Esophagus muscularis mucosa (tissue), 4 donors: ENCODE data around the gene IFNGR1.

Experiments
- EP300 ChIP-seq: sonication (generic); formaldehyde crosslinking; IDR thresholded peaks from one replicate; pipeline ENCODE4 v1.6.1; 2017; ENCODE audit warnings: antibody characterized with exemption
- POLR2A ChIP-seq: fragments of 450-650 bp; IDR thresholded peaks from one replicate; pipeline ENCODE4 v1.6.1; 2017; ENCODE audit warnings: antibody characterized with exemption, moderate library complexity, mild to moderate bottlenecking, low read depth
- POLR2AphosphoS5 ChIP-seq, 2 donors: sonication (generic); formaldehyde crosslinking; IDR thresholded peaks; one replicate each; pipeline ENCODE4 v1.6.1; 2017; ENCODE audit warnings: antibody characterized with exemption in 2 of 2
- TF ChIP-seq, protein P1 (sequence below), 3 experiments: fragments of 200-600 bp in 2 of 3; fragments of 450-650 bp in 1 of 3; sonication (generic) in 2 of 3; IDR thresholded peaks; one replicate each; pipeline ENCODE4 v1.5.1; 2017 to 2019; ENCODE audit warnings: antibody characterized with exemption in 3 of 3, mild to moderate bottlenecking in 2 of 3, moderate library complexity in 1 of 3

DNA sequence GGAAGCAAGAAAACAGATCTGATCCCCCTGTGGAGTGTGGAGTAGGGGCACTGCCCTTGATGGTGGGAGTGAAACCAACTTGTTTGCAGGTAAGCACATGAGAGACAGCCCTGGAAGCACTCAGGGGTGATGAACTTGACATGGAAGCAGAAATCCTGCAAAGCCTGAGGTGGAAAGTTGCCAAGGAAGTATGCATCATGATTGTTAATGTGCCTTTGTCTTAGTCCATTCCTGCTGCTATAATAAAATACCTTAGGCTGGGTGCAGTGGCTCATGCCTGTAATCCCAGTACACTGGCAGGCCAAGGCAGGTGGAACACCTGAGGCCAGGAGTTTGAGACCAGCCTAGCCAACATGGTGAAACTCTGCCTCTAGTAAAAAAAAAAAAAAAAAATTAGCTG lies 40.2 kb upstream of the IFNGR1 start:
- TF ChIP-seq EP300 (no peak), POLR2AphosphoS5 (IDR thresholded peaks at IDR 0.05) (no peak), POLR2A (no peak)
- TF ChIP-seq, protein P1, sequence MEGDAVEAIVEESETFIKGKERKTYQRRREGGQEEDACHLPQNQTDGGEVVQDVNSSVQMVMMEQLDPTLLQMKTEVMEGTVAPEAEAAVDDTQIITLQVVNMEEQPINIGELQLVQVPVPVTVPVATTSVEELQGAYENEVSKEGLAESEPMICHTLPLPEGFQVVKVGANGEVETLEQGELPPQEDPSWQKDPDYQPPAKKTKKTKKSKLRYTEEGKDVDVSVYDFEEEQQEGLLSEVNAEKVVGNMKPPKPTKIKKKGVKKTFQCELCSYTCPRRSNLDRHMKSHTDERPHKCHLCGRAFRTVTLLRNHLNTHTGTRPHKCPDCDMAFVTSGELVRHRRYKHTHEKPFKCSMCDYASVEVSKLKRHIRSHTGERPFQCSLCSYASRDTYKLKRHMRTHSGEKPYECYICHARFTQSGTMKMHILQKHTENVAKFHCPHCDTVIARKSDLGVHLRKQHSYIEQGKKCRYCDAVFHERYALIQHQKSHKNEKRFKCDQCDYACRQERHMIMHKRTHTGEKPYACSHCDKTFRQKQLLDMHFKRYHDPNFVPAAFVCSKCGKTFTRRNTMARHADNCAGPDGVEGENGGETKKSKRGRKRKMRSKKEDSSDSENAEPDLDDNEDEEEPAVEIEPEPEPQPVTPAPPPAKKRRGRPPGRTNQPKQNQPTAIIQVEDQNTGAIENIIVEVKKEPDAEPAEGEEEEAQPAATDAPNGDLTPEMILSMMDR (IDR thresholded peaks at IDR 0.05), result no peak
